ENCODE measurements around the gene TAF10.

Gene TAF10

GRCh38 chr11:6623391-6624363, 11.7 kb upstream of the TAF10 start:
- DNase-seq = no peak

DNA sequence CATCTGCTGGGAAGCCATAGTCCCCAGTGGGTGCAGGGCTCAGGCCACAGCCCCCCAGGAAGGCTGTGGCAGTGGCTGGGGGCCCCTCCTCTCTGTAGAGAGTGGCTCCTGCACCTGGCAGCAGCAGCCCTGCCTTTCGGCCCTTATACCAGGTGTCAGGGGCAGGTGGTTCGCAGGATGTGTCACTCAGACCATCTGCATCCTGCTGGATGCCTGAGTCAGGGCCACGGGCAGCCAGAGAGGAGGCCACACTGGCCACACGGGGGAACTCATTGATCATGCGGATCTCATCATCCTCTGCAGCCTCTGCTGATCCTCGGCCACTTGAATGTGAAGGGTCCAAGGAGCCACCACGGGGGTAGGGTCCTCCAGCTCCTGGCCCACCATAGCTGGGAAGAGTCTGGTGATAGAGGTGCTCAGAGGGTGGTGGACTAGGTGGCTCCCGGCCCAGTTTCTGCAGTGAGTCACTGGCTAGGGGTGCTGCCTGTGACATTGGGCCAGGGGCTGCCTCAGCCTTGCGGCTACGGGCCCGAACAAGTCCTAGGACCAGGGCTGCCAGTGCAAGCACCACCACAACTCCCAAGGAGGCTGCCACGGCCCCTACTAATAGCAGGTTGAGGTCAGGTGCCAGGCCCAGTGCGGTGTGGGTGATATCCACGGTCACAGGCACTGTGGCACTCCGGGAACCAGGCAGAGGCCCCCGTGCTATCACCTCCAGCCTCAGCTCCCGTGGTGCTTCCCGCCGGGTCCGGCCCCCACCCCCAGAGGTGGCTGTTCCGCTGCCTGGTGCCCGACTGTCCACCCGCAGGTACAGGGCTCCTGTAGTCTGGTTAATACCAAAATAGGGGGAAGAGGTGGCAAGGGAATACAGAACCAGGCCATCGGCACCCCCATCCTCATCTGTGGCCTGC, 10.5 kb upstream of the TAF10 start:
- DNase-seq = no peak

DNA sequence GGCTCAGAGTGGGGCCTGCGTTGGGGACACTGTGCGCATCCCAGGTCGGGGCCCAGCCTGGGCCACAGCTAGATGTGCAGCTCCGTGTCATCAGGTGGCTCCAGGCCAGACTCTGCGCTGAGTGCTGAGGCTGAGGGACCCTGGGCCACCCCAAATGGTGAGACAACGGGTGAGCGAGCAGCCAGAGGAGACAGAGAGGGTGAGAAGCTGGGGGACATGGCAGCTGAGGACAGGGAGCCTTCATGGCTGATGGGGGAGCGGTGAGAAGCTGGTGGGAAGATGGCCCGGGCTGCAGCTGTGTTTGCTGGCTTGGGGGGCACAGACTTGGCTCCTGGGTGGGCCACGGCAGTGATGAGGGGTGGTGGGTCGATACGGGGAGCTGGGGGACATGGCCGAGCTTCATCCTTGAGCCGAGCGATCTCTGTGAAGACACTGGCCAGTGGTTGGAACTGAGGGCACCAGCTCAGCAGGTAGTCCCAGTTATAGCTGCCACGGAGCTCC, 9.7 kb upstream of the TAF10 start:
- DNase-seq = no peak

- no peak for DNase-seq
Measured at GRCh38 chr11:6620636-6621035, 8.6 kb upstream of the TAF10 start.

DNA sequence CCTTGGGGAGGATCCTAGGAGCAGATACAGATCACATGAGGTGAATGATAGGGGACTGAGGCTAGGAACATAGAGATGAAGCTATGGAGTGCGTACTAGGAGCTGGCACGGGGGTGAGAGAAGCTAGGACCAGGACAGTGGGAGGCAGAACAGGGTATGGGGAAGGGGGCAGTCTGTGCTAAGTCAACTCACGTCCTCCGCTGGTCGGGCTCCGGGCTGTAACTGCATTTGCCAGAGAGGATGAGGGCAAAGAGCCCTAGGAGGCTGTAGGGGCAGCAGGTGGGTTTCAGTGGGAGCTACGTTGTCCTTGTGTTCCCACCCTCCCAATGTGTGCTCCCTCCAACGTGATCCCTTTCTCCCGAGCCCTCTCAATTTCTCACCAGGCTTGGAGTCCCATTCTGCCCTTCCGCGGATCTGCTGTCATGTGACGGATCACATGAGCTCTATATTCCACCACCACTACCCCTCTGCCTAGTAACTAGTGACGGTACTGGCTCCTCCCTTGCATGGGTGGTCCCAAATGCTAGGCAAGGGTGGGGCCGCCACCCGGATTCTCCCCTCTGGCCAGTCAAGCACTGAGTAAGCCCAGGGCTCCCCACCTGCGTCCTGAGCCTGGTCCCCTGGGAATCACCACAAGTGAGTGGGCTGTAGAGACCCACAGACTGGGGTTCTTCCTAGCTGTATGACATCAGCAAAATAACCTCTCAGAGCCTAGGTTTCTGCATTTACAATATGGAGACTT, 7.2 kb upstream of the TAF10 start, which contains the start of gene TPP1:
TPP1 (minus strand) TSS at position 419 of the 742 bp plus-strand sequence; CDS start at position 397, 22 bp downstream.
- peak; percentile 91 for DNase-seq

- DNase-seq = peak; percentile 70
Measured at GRCh38 chr11:6618117-6619003, 6.3 kb upstream of the TAF10 start.

GRCh38 chr11:6617315-6617781, 5.3 kb upstream of the TAF10 start:
- no peak for DNase-seq

- DNase-seq = no peak
Measured at GRCh38 chr11:6616596-6617250, 4.7 kb upstream of the TAF10 start.

DNA sequence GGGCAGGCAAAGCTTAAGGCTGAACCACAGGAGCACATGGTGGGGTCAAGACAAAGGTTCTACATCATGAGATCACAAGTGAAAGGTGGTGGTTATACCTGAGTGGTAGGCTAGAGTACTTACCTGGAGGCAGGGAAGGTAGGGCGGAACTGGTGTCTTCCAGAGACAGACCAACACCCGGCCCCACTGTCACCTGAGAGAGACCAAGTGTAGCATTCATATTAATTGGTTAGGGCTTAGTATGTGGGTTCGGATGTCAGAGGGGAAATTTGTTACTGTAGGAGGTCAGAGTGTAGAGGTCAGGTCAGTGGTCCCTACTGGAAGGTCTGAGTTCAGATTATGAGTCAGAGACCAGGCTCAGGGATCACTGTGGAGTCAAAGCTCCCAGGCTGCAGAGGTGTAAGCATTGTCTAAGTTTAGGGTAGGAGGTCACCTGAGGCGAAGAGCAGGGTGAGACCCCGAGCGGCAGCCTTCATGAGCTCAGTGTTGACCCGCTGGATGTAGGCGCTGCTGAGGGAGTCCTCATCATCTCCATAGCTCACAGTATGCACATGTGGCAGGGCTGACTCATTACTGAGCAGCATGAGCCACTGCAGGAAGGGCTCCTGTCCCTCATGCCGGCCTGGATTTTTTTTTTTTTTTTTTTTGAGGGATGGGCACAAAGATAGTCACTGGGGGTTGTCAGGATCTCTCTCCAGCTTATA, 4.0 kb upstream of the TAF10 start:
- DNase-seq = no peak

DNA sequence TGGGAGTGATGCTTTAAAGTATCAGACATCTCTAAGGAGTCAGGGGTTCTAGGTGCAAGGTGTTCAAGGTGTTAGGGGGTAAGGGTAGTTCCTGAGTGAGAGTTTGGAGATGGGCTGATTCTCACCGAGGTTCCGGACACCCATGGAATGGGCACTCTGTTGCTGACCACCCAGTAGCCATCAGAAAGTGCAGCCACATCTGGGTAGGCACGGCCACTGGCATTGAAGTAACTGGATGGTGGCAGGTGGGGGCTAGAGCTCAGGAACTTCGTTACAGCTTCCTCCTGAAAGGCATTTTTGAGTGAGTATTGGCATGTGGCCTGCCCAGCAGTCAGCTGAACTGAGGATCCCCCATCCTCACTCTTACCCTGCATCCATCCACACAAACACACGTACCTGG, 3.0 kb upstream of the TAF10 start:
- DNase-seq = no peak

GRCh38 chr11:6614446-6614845, 2.4 kb upstream of the TAF10 start:
- no peak for DNase-seq

- no peak for DNase-seq
Measured at GRCh38 chr11:6613496-6613895, 1.5 kb upstream of the TAF10 start.

GRCh38 chr11:6611963-6612212, 128 bp downstream of the TAF10 start:
- no peak for DNase-seq

- DNase-seq = peak; percentile 24
Measured at GRCh38 chr11:6611092-6611962, 689 bp downstream of the TAF10 start.

DNA sequence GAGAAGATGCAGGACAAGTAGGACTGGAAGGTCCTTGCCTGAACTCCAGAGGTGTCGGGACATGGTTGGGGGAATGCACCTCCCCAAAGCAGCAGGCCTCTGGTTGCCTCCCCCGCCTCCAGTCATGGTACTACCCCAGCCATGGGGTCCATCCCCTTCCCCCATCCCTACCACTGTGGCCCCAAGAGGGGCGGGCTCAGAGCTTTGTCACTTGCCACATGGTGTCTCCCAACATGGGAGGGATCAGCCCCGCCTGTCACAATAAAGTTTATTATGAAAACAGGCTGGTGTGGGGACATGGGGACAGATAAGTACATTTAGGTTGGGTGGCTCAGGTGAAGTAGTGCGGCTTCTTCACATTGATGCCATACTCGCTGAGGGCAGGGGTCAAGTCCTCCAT, 1.4 kb downstream of the TAF10 start:
- DNase-seq = peak; percentile 1

DNA sequence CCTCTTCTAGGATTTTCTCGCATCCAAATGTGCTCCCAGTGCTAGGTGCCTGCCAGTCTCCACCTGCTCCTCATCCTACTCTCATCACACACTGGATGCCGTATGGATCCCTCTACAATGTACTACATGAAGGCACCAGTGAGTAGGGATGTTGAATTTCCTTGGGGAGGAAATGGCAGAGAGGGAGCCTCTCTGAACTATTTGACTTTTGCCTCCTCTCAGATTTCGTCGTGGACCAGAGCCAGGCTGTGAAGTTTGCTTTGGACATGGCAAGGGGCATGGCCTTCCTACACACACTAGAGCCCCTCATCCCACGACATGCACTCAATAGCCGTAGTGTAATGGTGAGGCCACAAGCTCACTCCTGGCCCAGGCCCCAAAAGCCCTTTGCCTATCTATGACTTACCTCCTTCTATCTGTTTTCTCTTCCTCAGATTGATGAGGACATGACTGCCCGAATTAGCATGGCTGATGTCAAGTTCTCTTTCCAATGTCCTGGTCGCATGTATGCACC, 2.5 kb downstream of the TAF10 start:
- DNase-seq = peak; percentile 0

- DNase-seq = peak; percentile 1
Measured at GRCh38 chr11:6608726-6609501, 3.1 kb downstream of the TAF10 start.

- DNase-seq = peak; percentile 1
Measured at GRCh38 chr11:6608011-6608410, 4.0 kb downstream of the TAF10 start.
